AG20443 (cell line): ENCODE results near the gene GSX2.
A peak's percentile ranks its signal among the peaks of the same experiment; 100 is the strongest.
"Not testable (repeated sequence)": the region's sequence is repeated elsewhere in the genome, so short reads cannot be mapped to it uniquely, and the experiment has no call there.

Experiments used
- DNase-seq: peaks from one replicate; pipeline ENCODE4 v3.0.0; 2012; ENCODE audit warnings: low spot score, mixed read lengths

Gene GSX2

GRCh38 chr4:54099748-54100574, at the start of gene GSX2:
GSX2 (plus strand) TSS chr4:54100163; CDS start chr4:54100345, 182 bp downstream.
- peak; percentile 65 for DNase-seq

DNA sequence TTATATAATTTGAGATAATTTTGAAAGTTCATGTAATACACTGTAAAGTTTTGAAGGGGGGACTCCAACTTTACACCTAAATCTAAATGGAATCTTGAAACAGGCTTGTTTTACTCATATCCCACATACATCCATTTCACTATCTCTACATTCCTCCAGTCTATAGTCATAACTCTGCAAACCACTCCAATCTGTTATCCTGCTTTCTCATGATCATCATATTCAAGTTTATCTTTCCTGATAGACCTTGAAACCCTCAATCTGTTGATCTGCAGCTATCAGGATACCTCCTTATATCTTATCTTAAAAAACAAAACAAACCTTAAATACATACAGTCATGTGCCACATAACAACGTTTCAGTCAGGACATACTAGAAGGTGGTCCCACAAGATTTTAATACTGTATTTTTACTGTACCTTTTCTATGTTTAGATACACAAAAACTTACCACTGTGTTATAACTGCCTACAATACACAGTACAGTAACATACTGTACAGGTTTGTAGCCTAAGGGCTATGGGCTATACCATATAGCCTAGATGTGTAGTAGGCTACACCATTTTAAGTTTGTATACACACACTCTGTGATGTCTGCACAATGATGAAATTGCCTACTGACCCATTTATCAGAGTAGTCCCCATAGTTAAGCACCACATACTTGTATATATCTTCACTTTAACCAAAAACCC, 49.6 kb upstream of the GSX2 start:
- no peak for DNase-seq

GRCh38 chr4:54053322-54053721, 46.6 kb upstream of the GSX2 start:
- not testable (repeated sequence) for DNase-seq

DNA sequence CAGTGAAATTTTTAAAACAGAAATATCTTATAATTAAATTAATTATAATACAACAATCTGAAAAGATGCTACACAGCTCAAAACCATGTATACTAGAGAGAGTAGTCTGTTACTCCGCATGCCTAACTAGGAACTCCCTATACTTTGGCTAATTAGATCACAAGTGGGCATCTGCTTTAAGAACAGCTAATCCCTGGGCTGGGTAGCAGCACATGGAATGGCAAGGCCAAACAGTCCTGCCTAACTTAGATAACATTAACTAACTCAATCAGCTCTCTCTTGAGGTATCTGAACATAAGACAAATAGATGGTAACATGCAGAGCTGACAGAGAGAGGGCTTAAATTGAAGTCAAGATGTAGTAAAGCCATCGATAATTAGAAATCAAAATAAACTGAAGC, 45.5 kb upstream of the GSX2 start:
- no peak for DNase-seq

- no peak for DNase-seq
Observed at GRCh38 chr4:54055494-54055893, 44.5 kb upstream of the GSX2 start.

GRCh38 chr4:54056360-54056759, 43.6 kb upstream of the GSX2 start:
- DNase-seq = no peak

- no peak for DNase-seq
Observed at GRCh38 chr4:54058171-54058570, 41.8 kb upstream of the GSX2 start.

DNA sequence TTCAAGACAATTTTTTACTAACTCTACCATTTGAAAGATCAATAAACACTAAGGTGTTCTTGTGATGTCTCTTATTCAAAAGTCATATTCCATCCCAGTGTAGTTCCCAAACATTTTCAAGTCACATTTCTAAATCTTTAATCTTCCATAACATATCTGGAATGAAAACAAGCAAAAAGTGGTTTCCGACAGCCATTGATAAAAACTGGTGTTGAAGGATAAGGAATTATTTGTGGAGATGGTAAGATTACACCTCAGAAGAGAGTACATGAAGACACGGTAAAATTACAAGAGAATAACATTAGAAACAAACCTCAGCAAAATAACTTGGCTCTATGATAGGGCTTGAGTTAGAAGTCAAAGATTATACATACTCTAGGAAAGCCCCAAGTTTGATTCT, 39.8 kb upstream of the GSX2 start:
- DNase-seq = no peak

GRCh38 chr4:54061067-54061466, 38.9 kb upstream of the GSX2 start:
- no peak for DNase-seq

- DNase-seq = no peak
Observed at GRCh38 chr4:54061873-54062272, 38.1 kb upstream of the GSX2 start.

GRCh38 chr4:54062392-54062791, 37.6 kb upstream of the GSX2 start:
- no peak for DNase-seq

GRCh38 chr4:54063229-54063628, 36.7 kb upstream of the GSX2 start:
- peak; percentile 28 for DNase-seq

- peak; percentile 19 for DNase-seq
Observed at GRCh38 chr4:54063737-54064316, 36.1 kb upstream of the GSX2 start.

DNA sequence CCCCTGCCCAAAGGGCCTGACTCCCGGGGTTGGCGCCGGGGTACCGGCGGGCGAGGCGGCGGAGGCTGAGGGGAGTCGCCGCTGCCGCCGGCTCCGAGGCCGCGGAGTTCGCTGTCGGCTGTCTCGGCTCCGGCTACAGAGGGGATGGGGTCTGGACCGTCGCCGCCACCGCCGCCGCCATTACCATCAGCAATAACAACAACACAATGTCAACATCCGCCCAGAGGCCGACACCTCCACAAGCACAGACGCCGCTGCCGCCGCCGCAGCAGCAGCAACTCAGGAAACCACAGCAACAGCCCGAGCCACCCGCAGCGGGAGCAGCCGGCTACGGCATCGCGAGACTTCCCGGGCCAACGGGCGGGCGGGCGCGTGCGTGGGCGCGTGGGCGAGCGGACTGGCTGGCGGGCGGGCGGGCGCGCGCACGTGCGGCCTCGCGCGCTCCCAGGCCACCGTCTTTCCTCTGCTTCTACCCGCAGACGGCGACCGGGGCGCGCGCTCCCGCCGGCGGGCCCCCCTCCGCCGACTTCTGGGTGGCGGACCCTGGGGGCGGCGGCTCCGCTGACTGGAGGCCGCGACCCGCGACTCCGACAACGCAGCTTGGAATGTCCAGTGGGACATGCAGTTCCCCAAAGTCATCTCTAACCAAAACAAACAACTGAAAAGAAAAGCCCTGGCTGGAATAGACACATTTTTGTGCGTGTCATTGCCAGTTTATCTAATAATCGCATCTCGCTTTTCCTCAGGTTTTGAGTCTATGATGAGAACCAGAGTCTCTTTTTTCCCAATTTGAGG, 35.4 kb upstream of the GSX2 start, which contains the start of gene CHIC2:
TSS of gene CHIC2 (minus strand) at position 289 of the 795 bp plus-strand sequence. CDS start 305 bp downstream, outside the sequence.
- peak; percentile 96 for DNase-seq

DNA sequence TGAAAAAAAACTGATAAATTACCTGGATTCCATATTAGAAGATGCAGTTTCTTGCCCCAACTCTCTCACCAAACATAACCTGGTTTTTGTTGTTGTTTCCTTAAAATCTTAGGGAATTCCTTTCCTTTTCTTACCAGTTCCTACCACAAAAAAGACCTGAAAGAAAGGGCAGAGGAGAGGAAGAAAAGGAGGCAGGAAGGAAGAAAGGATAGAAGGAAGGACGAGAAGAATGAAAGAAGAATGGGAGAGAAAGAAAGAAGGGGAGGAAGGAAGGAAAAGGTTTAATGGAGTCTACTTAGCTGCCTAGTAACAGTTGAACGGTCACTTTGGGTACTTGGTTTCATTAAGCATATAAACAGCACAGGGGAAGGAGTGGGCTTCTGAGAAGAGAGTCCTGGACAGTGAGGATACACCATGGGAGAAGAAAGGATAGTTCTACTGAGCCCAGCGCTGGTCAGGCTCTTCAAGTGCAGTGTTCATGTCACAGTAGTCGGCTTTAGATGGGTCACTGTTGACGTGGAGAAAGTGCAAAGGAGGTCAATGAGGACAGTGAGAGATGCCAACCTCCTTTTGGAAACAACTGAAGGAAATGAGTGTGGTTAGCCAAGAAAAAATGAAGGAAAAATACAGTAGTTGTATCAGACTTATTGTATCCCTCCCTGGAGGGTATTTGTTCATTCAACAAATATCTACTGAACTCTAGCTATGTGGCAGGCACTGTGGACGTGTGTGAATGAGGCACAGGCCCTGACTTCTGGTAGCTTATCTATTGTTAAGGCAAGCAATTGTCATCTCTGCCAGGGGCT, 34.5 kb upstream of the GSX2 start:
- peak; percentile 42 for DNase-seq

DNA sequence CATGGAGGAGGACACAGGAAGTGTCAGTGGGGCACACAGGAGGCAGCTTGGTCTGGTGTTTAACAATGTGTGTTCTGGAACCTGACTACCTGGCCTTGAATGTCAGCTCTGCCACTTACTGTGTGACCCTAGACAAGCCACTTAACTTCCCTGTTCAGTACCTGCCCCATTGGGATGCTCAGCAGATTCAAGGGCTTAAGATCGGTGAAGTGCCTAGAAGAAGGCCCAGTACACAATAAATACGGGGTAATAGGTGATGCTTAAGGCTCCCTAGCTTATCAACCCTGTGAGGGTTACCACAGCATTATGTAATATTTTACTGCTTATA, 33.9 kb upstream of the GSX2 start:
- no peak for DNase-seq

DNA sequence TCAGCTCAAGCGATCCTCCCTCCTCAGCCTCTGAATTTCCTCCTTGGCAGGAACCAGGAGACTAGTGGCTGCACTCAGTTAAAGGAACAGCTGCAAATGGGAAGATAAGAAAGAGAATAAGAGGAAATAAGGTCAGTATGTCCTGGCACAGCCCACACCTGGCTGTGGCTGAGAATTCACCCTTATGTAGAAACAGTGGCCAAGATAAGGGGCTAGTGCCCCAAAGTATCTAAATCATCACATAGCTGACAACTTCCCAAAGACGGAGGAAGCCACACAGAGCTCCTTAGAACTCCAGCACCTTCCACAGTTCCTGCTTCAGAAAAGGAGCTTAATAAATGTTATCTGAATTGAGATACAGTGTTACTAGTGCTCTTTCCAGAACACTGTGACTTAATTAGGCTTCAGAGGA, 33.2 kb upstream of the GSX2 start:
- DNase-seq = no peak

DNA sequence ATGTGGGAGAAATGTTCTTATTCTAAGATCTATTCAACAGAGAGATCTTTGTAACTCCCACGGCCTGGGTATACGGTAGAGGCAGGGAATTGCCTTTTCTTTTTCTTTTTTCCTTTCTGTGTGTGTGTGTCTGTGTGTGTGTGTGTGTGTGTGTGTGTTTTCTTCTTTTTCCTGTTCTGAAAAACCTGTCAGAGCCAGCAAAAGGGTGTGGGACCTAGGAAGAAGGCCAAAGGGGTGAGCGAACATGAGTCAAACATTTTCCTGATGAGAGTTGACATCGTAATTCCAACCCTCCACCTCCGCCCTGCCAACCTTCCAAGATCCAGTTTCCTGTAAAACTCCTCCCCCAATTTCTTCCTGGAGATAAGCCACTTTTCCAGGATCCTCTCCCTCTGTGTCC, 32.8 kb upstream of the GSX2 start:
- peak; percentile 68 for DNase-seq

GRCh38 chr4:54073271-54073880, 26.6 kb upstream of the GSX2 start:
- DNase-seq = peak; percentile 36

GRCh38 chr4:54074381-54074780, 25.6 kb upstream of the GSX2 start:
- no peak for DNase-seq

DNA sequence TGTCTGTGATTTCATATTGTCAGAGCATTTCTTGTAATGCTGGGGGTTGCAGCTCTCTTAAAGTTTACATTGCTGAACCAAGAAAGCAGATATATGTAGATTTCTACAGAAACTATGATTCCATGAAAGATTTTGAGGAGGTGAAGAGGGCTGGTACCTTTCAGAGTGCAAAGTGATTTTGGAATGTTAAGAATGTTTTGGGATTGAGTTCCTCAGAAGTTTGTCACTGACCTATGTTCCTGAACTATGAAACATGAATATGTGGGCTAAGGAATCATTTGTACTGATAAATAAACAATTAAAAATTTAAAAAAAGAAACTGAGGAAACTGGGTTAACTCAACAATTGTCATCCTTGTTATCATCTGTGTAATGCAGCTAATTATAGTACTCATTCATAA, 23.3 kb upstream of the GSX2 start:
- no peak for DNase-seq
